Fibroblast of the aortic adventitia (primary cell): ENCODE data around the gene DBNL. TPM values are rescaled to one million over a fixed set of nuclear protein-coding genes. Genes with fewer than 3 reads are reported as not detected.
A peak's percentile ranks its signal among the peaks of the same experiment; 100 is the strongest.
"Not testable (repeated sequence)": the region's sequence is repeated elsewhere in the genome, so short reads cannot be mapped to it uniquely, and the experiment has no call there.

Experiments
- DNase-seq: peaks from one replicate; pipeline ENCODE4 v3.0.0-alpha.2; 2010; ENCODE audit warnings: low read depth
- H3K4me3 ChIP-seq: 2 replicates; pipeline ENCODE4 v1.5.1; 2011; ENCODE audit warnings: low read depth, mild to moderate bottlenecking, control low read depth, low read length, moderate library complexity
- CTCF ChIP-seq: IDR thresholded peaks from 2 replicates; pipeline ENCODE4 v1.5.1; 2011; ENCODE audit warnings: mild to moderate bottlenecking, low read length, control low read depth, inconsistent platforms; ENCODE audit not compliant: insufficient read depth
- total RNA-seq: library from RNA; depleted of rRNA; stranded (reverse); fragments of >200 nt; gene quantifications from 2 replicates; pipeline ENCODE4 v1.2.3, GENCODE V29; 2012; ENCODE audit warnings: low replicate concordance

DBNL gene
- total RNA-seq, 1 donor, result 110 TPM

DNA sequence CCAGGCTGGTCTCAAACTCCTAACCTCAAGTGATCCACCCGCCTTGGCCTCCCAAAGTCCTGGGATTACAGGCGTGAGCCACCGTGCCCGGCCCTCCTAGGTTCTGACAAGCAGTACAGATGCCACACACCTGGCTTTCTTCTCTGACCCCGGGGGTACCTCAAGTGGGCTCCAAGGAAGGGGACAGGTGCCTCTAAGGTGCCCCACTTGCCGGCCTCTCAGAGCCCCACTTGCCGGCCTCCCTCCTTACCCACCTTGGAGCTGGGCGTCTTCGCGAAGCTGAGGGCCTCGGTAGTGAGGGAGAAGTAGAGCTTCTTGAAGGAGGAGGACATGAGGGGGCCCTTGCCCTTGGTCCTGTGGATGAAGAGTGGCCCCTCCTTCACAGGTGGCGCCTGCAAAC is 5.9 kb upstream of the DBNL start:
- not testable (repeated sequence) for DNase-seq, H3K4me3 ChIP-seq

GRCh38 chr7:44038961-44039558 is 5.4 kb upstream of the DBNL start:
- DNase-seq, result peak; percentile 42
- peak overlapping the region; percentile 42 for H3K4me3 ChIP-seq

GRCh38 chr7:44039800-44040492 is 4.6 kb upstream of the DBNL start:
- H3K4me3 ChIP-seq, DNase-seq: not testable (repeated sequence)

- DNase-seq, result not testable (repeated sequence)
- H3K4me3 ChIP-seq, result peak overlapping the region; percentile 28
Measured at GRCh38 chr7:44040493-44040891, 4.0 kb upstream of the DBNL start.

DNA sequence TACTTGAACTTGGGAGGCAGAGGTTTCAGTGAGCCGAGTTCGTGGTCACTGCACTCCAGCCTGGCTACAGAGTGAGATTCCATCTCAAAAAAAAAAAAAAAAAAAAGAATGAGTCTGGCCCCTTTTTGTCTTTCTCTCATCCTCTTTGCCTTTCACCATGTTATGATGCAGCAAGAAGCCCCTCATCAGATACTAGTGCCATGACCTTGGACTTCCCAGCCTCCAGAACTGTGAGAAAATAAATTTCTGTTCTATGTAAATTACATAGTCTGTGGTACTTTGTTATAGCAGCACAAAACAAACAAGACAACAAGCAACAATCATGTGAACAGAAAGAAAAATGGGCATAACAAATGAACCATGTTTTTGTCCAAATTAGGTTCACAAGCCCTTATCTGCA is 2.3 kb upstream of the DBNL start:
- TF ChIP-seq CTCF, result no peak
- DNase-seq, result no peak
- no peak overlapping the region for H3K4me3 ChIP-seq

- TF ChIP-seq CTCF, result no peak
- DNase-seq, result no peak
- peak overlapping the region; percentile 92 for H3K4me3 ChIP-seq
Measured at GRCh38 chr7:44043902-44044301, 600 bp upstream of the DBNL start.

GRCh38 chr7:44045226-44046014 is 918 bp downstream of the DBNL start:
- TF ChIP-seq CTCF, result no peak
- peak overlapping the region; percentile 92 for H3K4me3 ChIP-seq
- DNase-seq, result no peak

- TF ChIP-seq CTCF, result no peak
- no peak for DNase-seq
- H3K4me3 ChIP-seq, result no peak overlapping the region
Measured at GRCh38 chr7:44046321-44047061, 2.0 kb downstream of the DBNL start.
